Epithelial cell of proximal tubule (primary cell): ENCODE results near the gene ARRB2. TPM values are rescaled to one million over a fixed set of nuclear protein-coding genes. Genes with fewer than 3 reads are reported as not detected.
"Not testable (repeated sequence)": the region's sequence is repeated elsewhere in the genome, so short reads cannot be mapped to it uniquely, and the experiment has no call there.

Experiments used
- DNase-seq: peaks from one replicate; pipeline ENCODE4 v3.0.0-alpha.2; 2011; ENCODE audit warnings: low read depth
- H3K4me3 ChIP-seq: 2 replicates; pipeline ENCODE4 v1.5.1; 2011; ENCODE audit warnings: low read depth, mild to moderate bottlenecking, low read length
- CTCF ChIP-seq: conservative IDR thresholded peaks from 2 replicates; pipeline ENCODE4 v1.5.1; 2012; ENCODE audit warnings: low read depth, mild to moderate bottlenecking, low read length
- total RNA-seq: library from RNA; depleted of rRNA; stranded (reverse); fragments of >200 nt; gene quantifications from 2 replicates; pipeline ENCODE4 v1.2.3, GENCODE V29; 2015

The ARRB2 gene
- total RNA-seq, 1 donor from 2014 or later: 19.9 TPM

GRCh38 chr17:4711661-4712181 lies 1.3 kb downstream of the ARRB2 start:
- no peak for DNase-seq
- no peak overlapping the region for H3K4me3 ChIP-seq
- no peak for TF ChIP-seq CTCF

GRCh38 chr17:4712526-4712925 lies 2.1 kb downstream of the ARRB2 start:
- no peak for TF ChIP-seq CTCF
- DNase-seq: no peak
- H3K4me3 ChIP-seq: no peak overlapping the region

GRCh38 chr17:4714340-4715062 lies 4.1 kb downstream of the ARRB2 start:
- not testable (repeated sequence) for H3K4me3 ChIP-seq, DNase-seq

GRCh38 chr17:4715063-4715744 lies 4.8 kb downstream of the ARRB2 start:
- H3K4me3 ChIP-seq: no peak overlapping the region
- no peak for DNase-seq
- TF ChIP-seq CTCF: no peak

GRCh38 chr17:4716081-4716480 lies 5.6 kb downstream of the ARRB2 start:
- TF ChIP-seq CTCF: no peak
- no peak for DNase-seq
- no peak overlapping the region for H3K4me3 ChIP-seq

- no peak for DNase-seq
- no peak overlapping the region for H3K4me3 ChIP-seq
- no peak for TF ChIP-seq CTCF
Observed at GRCh38 chr17:4717791-4718190, 7.4 kb downstream of the ARRB2 start.

- no peak overlapping the region for H3K4me3 ChIP-seq
- no peak for DNase-seq
- no peak for TF ChIP-seq CTCF
Observed at GRCh38 chr17:4718276-4718675, 7.8 kb downstream of the ARRB2 start.
